H1 (cell line): Measurements from ENCODE around the gene DGKI. TPM values are rescaled to one million over a fixed set of nuclear protein-coding genes. Genes with fewer than 3 reads are reported as not detected.

Experiments used
- CTCF ChIA-PET: fragments of 300-600 bp; sonication (Branson Sonifier 250); formaldehyde crosslinking; loops from one replicate; lab custom pipeline; 2021; ENCODE audit not compliant: partially characterized antibody; lab: Charles Lee
- POLR2A ChIA-PET: fragments of 300-600 bp; sonication (Branson Sonifier 250); formaldehyde crosslinking; loops from one replicate; lab custom pipeline; 2021; ENCODE audit warnings: inconsistent platforms; ENCODE audit not compliant: partially characterized antibody; lab: Charles Lee
- DNase-seq, 2 experiments: peaks; one replicate each; pipeline versions ENCODE4 v3.0.0 to v3.0.0-alpha.2; 2010 to 2022; ENCODE audit warnings: low spot score in 2 of 2, low read depth in 1 of 2, mixed read lengths in 1 of 2
- FAIRE-seq: peaks from 2 replicates; lab custom pipeline; 2011; peaks lifted over from hg19 to GRCh38; lab: Jason Lieb, UNC
- H2AFZ ChIP-seq: 2 replicates; pipeline ENCODE4 v1.8.1; 2012; ENCODE audit warnings: low read length, inconsistent platforms
- H2AK5ac ChIP-seq: 2 replicates; pipeline ENCODE4 v1.6.1; 2013; ENCODE audit warnings: low read depth, low read length
- H2BK120ac ChIP-seq: replicated peaks from 2 replicates; pipeline ENCODE3; 2013; ENCODE audit warnings: low read depth, low read length, inconsistent platforms
- H2BK12ac ChIP-seq: 2 replicates; pipeline ENCODE4 v1.6.1; 2013; ENCODE audit warnings: low read depth, low read length
- H2BK15ac ChIP-seq: 2 replicates; pipeline ENCODE4 v1.6.1; 2013; ENCODE audit warnings: low read length
- H2BK20ac ChIP-seq: 2 replicates; pipeline ENCODE4 v1.6.1; 2013; ENCODE audit warnings: low read length
- H2BK5ac ChIP-seq: 2 replicates; pipeline ENCODE4 v1.6.1; 2013; ENCODE audit warnings: low read depth, low read length
- H3K14ac ChIP-seq: 2 replicates; pipeline ENCODE4 v1.6.1; 2013; ENCODE audit warnings: inconsistent platforms; ENCODE audit not compliant: insufficient read length
- H3K18ac ChIP-seq: 2 replicates; pipeline ENCODE4 v1.6.1; 2013; ENCODE audit warnings: low read length; ENCODE audit errors: extremely low read depth
- H3K23ac ChIP-seq: 2 replicates; pipeline ENCODE4 v1.6.1; 2013; ENCODE audit warnings: inconsistent platforms; ENCODE audit not compliant: insufficient read length
- H3K23me2 ChIP-seq: 2 replicates; pipeline ENCODE4 v1.6.1; 2013; ENCODE audit warnings: low read depth, low read length
- H3K27ac ChIP-seq: 2 replicates; pipeline ENCODE4 v1.6.1; 2011; ENCODE audit warnings: low read depth, low read length, inconsistent platforms
- H3K27me3 ChIP-seq, 4 experiments: replicated peaks in 1 of 4; 1 replicate in 1 of 4; 2 replicates in 3 of 4; pipeline versions ENCODE4 v1.6.1 to v1.8.1; 2011 to 2013; ENCODE audit warnings: low read length in 3 of 4, mild to moderate bottlenecking in 3 of 4, inconsistent platforms in 2 of 4, mixed read lengths in 2 of 4, moderate library complexity in 1 of 4; ENCODE audit not compliant: control insufficient read depth in 3 of 4, insufficient read depth in 3 of 4; ENCODE audit errors: extremely low read depth in 1 of 4
- H3K36me3 ChIP-seq, 4 experiments: 2 replicates each; pipeline versions ENCODE4 v1.6.1 to v1.8.1; 2011 to 2013; ENCODE audit warnings: mild to moderate bottlenecking in 4 of 4, low read length in 3 of 4, moderate library complexity in 2 of 4, control low read depth in 1 of 4, inconsistent platforms in 1 of 4; ENCODE audit not compliant: insufficient read depth in 4 of 4, control insufficient read depth in 2 of 4
- H3K4ac ChIP-seq: replicated peaks from 2 replicates; pipeline ENCODE3; 2013; ENCODE audit warnings: low read length, low read depth, mixed read lengths, inconsistent platforms; ENCODE audit not compliant: insufficient read length
- H3K4me1 ChIP-seq, 4 experiments: replicated peaks in 1 of 4; 1 replicate in 1 of 4; 2 replicates in 3 of 4; pipeline versions ENCODE4 v1.6.1 to v1.8.1; 2011 to 2013; ENCODE audit warnings: low read length in 3 of 4, inconsistent platforms in 2 of 4, mixed read lengths in 1 of 4; ENCODE audit not compliant: insufficient read depth in 4 of 4, control insufficient read depth in 3 of 4
- H3K4me2 ChIP-seq, 2 experiments: 2 replicates each; pipeline versions ENCODE4 v1.6.1 to v1.8.1; 2011 to 2013; ENCODE audit warnings: low read depth in 2 of 2, low read length in 2 of 2, control low read depth in 1 of 2, inconsistent platforms in 1 of 2, mild to moderate bottlenecking in 1 of 2; ENCODE audit not compliant: insufficient read depth in 1 of 2
- H3K4me3 ChIP-seq, 4 experiments: fragments of 200-600, 300-600 bp in 1 of 4; sonication (generic), shearing (Covaris generic), sonication (Bioruptor Twin) in 1 of 4; 2 replicates each; pipeline versions ENCODE4 v1.5.1 to v1.8.1; 2011 to 2016; ENCODE audit warnings: low read length in 4 of 4, low read depth in 3 of 4, control low read depth in 2 of 4, inconsistent platforms in 2 of 4, mild to moderate bottlenecking in 2 of 4, mixed read lengths in 1 of 4, moderate library complexity in 1 of 4; ENCODE audit not compliant: insufficient read depth in 2 of 4; ENCODE audit errors: extremely low read depth in 1 of 4
- H3K56ac ChIP-seq: replicated peaks from 2 replicates; pipeline ENCODE3; 2013; ENCODE audit warnings: low read depth, mild to moderate bottlenecking, mixed read lengths, low read length, inconsistent platforms; ENCODE audit not compliant: insufficient read length
- H3K79me1 ChIP-seq: 2 replicates; pipeline ENCODE4 v1.6.1; 2013; ENCODE audit warnings: low read depth, low read length, control low read depth
- H3K79me2 ChIP-seq, 2 experiments: 2 replicates each; pipeline versions ENCODE4 v1.6.1 to v1.8.1; 2012 to 2013; ENCODE audit warnings: low read length in 2 of 2, mild to moderate bottlenecking in 2 of 2, inconsistent platforms in 1 of 2; ENCODE audit not compliant: insufficient read depth in 2 of 2, control insufficient read depth in 1 of 2
- H3K9ac ChIP-seq, 4 experiments: replicated peaks in 1 of 4; 1 replicate in 1 of 4; 2 replicates in 3 of 4; pipeline versions ENCODE4 v1.6.1 to v1.8.1; 2011 to 2013; ENCODE audit warnings: low read depth in 3 of 4, low read length in 3 of 4, control low read depth in 2 of 4, mild to moderate bottlenecking in 2 of 4, moderate library complexity in 2 of 4, inconsistent platforms in 1 of 4; ENCODE audit errors: extremely low read depth in 1 of 4
- H3K9me3 ChIP-seq, 2 experiments: 2 replicates each; pipeline versions ENCODE4 v1.6.1 to v1.8.1; 2012 to 2013; ENCODE audit warnings: mild to moderate bottlenecking in 2 of 2, moderate library complexity in 2 of 2, control low read depth in 1 of 2, inconsistent platforms in 1 of 2, low read depth in 1 of 2, low read length in 1 of 2, mixed read lengths in 1 of 2; ENCODE audit not compliant: insufficient read depth in 2 of 2
- H4K20me1 ChIP-seq, 2 experiments: replicated peaks in 1 of 2; 2 replicates each; pipeline versions ENCODE3 to v1.8.1; 2011 to 2013; ENCODE audit warnings: inconsistent platforms in 2 of 2, low read length in 2 of 2, mild to moderate bottlenecking in 1 of 2; ENCODE audit not compliant: insufficient read depth in 2 of 2, control insufficient read depth in 1 of 2
- H4K5ac ChIP-seq: 2 replicates; pipeline ENCODE4 v1.6.1; 2013; ENCODE audit warnings: low read length, low read depth, mixed read lengths, inconsistent platforms; ENCODE audit not compliant: insufficient read length
- H4K8ac ChIP-seq: 2 replicates; pipeline ENCODE4 v1.8.0; 2013; ENCODE audit warnings: mild to moderate bottlenecking, moderate library complexity, low read length, inconsistent platforms; ENCODE audit not compliant: insufficient read depth; ENCODE audit errors: extremely low read depth
- H4K91ac ChIP-seq: replicated peaks from 2 replicates; pipeline ENCODE3; 2013; ENCODE audit warnings: low read length, mixed read lengths, inconsistent platforms; ENCODE audit not compliant: insufficient read length
- CBX8 ChIP-seq: fragments of 300-800, 300-1000 bp; sonication (generic); IDR thresholded peaks from 2 replicates; pipeline ENCODE4 v1.7.1; 2016; ENCODE audit warnings: low read depth, low read length, borderline replicate concordance
- JUN ChIP-seq: IDR thresholded peaks from 2 replicates; pipeline ENCODE4 v1.6.1; 2011; ENCODE audit warnings: low read depth, mild to moderate bottlenecking, improper control_type of control experiment, low read length
- JUND ChIP-seq: IDR thresholded peaks from 2 replicates; pipeline ENCODE4 v1.6.1; 2011; ENCODE audit warnings: mild to moderate bottlenecking, improper control_type of control experiment, low read length
- RAD21 ChIP-seq, 2 experiments: IDR thresholded peaks in 1 of 2; conservative IDR thresholded peaks in 1 of 2; 2 replicates each; pipeline ENCODE4 v1.6.1; 2011; ENCODE audit warnings: low read depth in 2 of 2, low read length in 2 of 2, improper control_type of control experiment in 1 of 2, inconsistent platforms in 1 of 2, mild to moderate bottlenecking in 1 of 2, moderate library complexity in 1 of 2
- SIX5 ChIP-seq: IDR thresholded peaks from 2 replicates; pipeline ENCODE4 v1.6.1; 2011; ENCODE audit warnings: mild to moderate bottlenecking, low read depth, low read length
- TCF12 ChIP-seq: IDR thresholded peaks from 2 replicates; pipeline ENCODE4 v1.6.1; 2011; ENCODE audit warnings: low read depth, mild to moderate bottlenecking, low read length
- TEAD4 ChIP-seq: IDR thresholded peaks from 2 replicates; pipeline ENCODE4 v1.6.1; 2012; ENCODE audit warnings: low read depth, low read length, inconsistent platforms, mixed read lengths
- WGBS, 2 experiments: shearing (Covaris generic) in 1 of 2; methylation state at CpG; one replicate each; pipeline versions ENCODE4 v1.1.6 to v1.1.7; 2013 to 2015; ENCODE audit warnings: low lambda C conversion rate in 2 of 2, mixed read lengths in 2 of 2, inconsistent platforms in 1 of 2, low coverage in 1 of 2, missing lambda C conversion rate in 1 of 2; ENCODE audit not compliant: insufficient replicate concordance in 2 of 2, insufficient coverage in 1 of 2, insufficient read length in 1 of 2; ENCODE audit errors: extremely low coverage in 1 of 2, missing lambda C conversion rate in 1 of 2; 5-methylcytosine and 5-hydroxymethylcytosine counted together
- polyA plus RNA-seq, 7 experiments: library from polyadenylated mRNA; depleted of rRNA in 3 of 7; stranded (reverse) in 5 of 7; unstranded in 2 of 7; fragments of >200 nt in 5 of 7; fragments of 200-250 nt in 2 of 7; gene quantifications; 1 replicate in 5 of 7; 2 replicates in 1 of 7; 4 replicates in 1 of 7; pipeline versions ENCODE4 v1.2.1 to v1.2.3, GENCODE V29; 2011 to 2013; ENCODE audit warnings: missing spikeins in 2 of 7, mixed read lengths in 2 of 7
- total RNA-seq: library from RNA; stranded (reverse); fragmentation: NEBNext Ultra II Directional; extraction: Animal tissue kit (Norgen Biotek cat#: 25700); gene quantifications from 2 replicates; pipeline ENCODE4 v1.2.1, GENCODE V29; 2021
- TF ChIP-seq, protein P1 (sequence below), 3 experiments: IDR thresholded peaks; 1 replicate in 2 of 3; 2 replicates in 1 of 3; pipeline versions ENCODE4 v1.5.1 to v1.6.1; 2011; ENCODE audit warnings: low read length in 3 of 3, mild to moderate bottlenecking in 3 of 3, inconsistent platforms in 2 of 3, low read depth in 1 of 3, moderate library complexity in 1 of 3; ENCODE audit not compliant: insufficient read depth in 1 of 3; ENCODE audit errors: control extremely low read depth in 1 of 3
- TF ChIP-seq, protein P2 (sequence below): IDR thresholded peaks from 2 replicates; pipeline ENCODE4 v1.6.1; 2012; ENCODE audit warnings: inconsistent platforms

The DGKI gene
- total and polyA plus RNA-seq, 2 of the 8 experiments (the other 6 are each of a cell fraction or from before 2014, with no cell fraction given), result 0.20 to 0.71 TPM

- H3K27ac ChIP-seq, result no peak overlapping the region
- TF ChIP-seq TCF12 (no peak), JUND (no peak), SIX5 (no peak), JUN (no peak), CBX8 (no peak), TEAD4 (no peak), RAD21 (IDR thresholded peaks at IDR 0.05 in 1 of 2, conservative IDR thresholded peaks at IDR 0.05 in 1 of 2; ENCODE audit: low read depth in 2 of 2, low read length in 2 of 2) (no peak)
- TF ChIP-seq, protein P1, sequence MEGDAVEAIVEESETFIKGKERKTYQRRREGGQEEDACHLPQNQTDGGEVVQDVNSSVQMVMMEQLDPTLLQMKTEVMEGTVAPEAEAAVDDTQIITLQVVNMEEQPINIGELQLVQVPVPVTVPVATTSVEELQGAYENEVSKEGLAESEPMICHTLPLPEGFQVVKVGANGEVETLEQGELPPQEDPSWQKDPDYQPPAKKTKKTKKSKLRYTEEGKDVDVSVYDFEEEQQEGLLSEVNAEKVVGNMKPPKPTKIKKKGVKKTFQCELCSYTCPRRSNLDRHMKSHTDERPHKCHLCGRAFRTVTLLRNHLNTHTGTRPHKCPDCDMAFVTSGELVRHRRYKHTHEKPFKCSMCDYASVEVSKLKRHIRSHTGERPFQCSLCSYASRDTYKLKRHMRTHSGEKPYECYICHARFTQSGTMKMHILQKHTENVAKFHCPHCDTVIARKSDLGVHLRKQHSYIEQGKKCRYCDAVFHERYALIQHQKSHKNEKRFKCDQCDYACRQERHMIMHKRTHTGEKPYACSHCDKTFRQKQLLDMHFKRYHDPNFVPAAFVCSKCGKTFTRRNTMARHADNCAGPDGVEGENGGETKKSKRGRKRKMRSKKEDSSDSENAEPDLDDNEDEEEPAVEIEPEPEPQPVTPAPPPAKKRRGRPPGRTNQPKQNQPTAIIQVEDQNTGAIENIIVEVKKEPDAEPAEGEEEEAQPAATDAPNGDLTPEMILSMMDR (IDR thresholded peaks at IDR 0.05; ENCODE audit: control extremely low read depth in 1 of 3, insufficient read depth in 1 of 3, low read depth in 1 of 3, low read length in 3 of 3), result no peak
- TF ChIP-seq, protein P2, sequence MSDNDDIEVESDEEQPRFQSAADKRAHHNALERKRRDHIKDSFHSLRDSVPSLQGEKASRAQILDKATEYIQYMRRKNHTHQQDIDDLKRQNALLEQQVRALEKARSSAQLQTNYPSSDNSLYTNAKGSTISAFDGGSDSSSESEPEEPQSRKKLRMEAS, result no peak
- no peak overlapping the region for H2BK5ac ChIP-seq
- H2BK12ac ChIP-seq, result no peak overlapping the region
- H3K14ac ChIP-seq, result no peak overlapping the region
- no peak overlapping the region for H3K23ac ChIP-seq
- H2AK5ac ChIP-seq, result no peak overlapping the region
- DNase-seq (no peak), FAIRE-seq (no peak)
- H3K23me2 ChIP-seq, result no peaks in the 10 kb centered on the region
- H3K56ac ChIP-seq, result no peak overlapping the region
- H3K27me3 ChIP-seq, result no peaks in the 10 kb centered on the region
- H2AFZ ChIP-seq, result no peak overlapping the region
- H2BK20ac ChIP-seq, result no peak overlapping the region
- H2BK120ac ChIP-seq, result no peak overlapping the region
- no peak overlapping the region for H3K9ac ChIP-seq
- POLR2A ChIA-PET, result interaction anchor here (2.2 kb wide), 1 partner anchor 10 kb away, joined by 5 read pairs; no protein-coding TSS in a partner anchor
- no peaks in the 10 kb centered on the region for H3K36me3 ChIP-seq
- no peak overlapping the region for H4K8ac ChIP-seq
- CTCF ChIA-PET, result interaction anchor here (0.7 to 2.6 kb wide), 4 partner anchors 8 to 950 kb away, joined by 3 to 13 read pairs (median 6); no protein-coding TSS in a partner anchor
- H4K91ac ChIP-seq, result no peak overlapping the region
- no peaks in the 10 kb centered on the region for H3K79me2 ChIP-seq
- H3K79me1 ChIP-seq, result no peaks in the 10 kb centered on the region
- H3K4me2 ChIP-seq, result no peak overlapping the region
- H4K5ac ChIP-seq, result no peak overlapping the region
- no peaks in the 10 kb centered on the region for H3K9me3 ChIP-seq
- WGBS, 2 experiments, result 75% methylated on average over 2 of the region's 2 CpGs; no CpG with 5 or more reads in 1 of the 2 experiments
- no peak overlapping the region for H3K4ac ChIP-seq
- no peak overlapping the region for H3K18ac ChIP-seq
- peaks cover 0 to 9% (median 1%) of the 10 kb centered on the region in 4 experiments; a peak in 3 of 7 replicates for H3K4me1 ChIP-seq
- H2BK15ac ChIP-seq, result no peak overlapping the region
- no peaks in the 10 kb centered on the region for H4K20me1 ChIP-seq
- no peak overlapping the region for H3K4me3 ChIP-seq
Observed at GRCh38 chr7:137668404-137668803, 178.4 kb downstream of the DGKI start.
